Measurements from ENCODE around the gene ZNF254.
A peak's percentile ranks its signal among the peaks of the same experiment; 100 is the strongest.
"Not testable (repeated sequence)": the region's sequence is repeated elsewhere in the genome, so short reads cannot be mapped to it uniquely, and the experiment has no call there.

ZNF254 gene

GRCh38 chr19:24086974-24087595 is at the start of gene ZNF254:
Gene ZNF254, plus strand, starts transcription at chr19:24087187. Its CDS starts 121 bp downstream, at chr19:24087308.
- DNase-seq (ENCODE audit: low read depth in 2 of 2): peak; percentile 41 to 53

GRCh38 chr19:24040621-24041020 is 46.4 kb upstream of the ZNF254 start:
- no peak for DNase-seq (ENCODE audit: low read depth in 2 of 2)

GRCh38 chr19:24041326-24041725 is 45.7 kb upstream of the ZNF254 start:
- not testable (repeated sequence) for DNase-seq (ENCODE audit: low read depth in 2 of 2)

- DNase-seq (ENCODE audit: low read depth in 2 of 2): no peak
Measured at GRCh38 chr19:24046550-24046949, 40.4 kb upstream of the ZNF254 start.

GRCh38 chr19:24048261-24048660 is 38.7 kb upstream of the ZNF254 start:
- DNase-seq (ENCODE audit: low read depth in 2 of 2): no peak

GRCh38 chr19:24049537-24049936 is 37.5 kb upstream of the ZNF254 start:
- no peak for DNase-seq (ENCODE audit: low read depth in 2 of 2)

- DNase-seq (ENCODE audit: low read depth in 2 of 2): no peak
Measured at GRCh38 chr19:24051516-24051915, 35.5 kb upstream of the ZNF254 start.

- no peak for DNase-seq (ENCODE audit: low read depth in 2 of 2)
Measured at GRCh38 chr19:24052811-24053210, 34.2 kb upstream of the ZNF254 start.

- DNase-seq (ENCODE audit: low read depth in 2 of 2): no peak
Measured at GRCh38 chr19:24053601-24054000, 33.4 kb upstream of the ZNF254 start.

- DNase-seq (ENCODE audit: low read depth in 2 of 2): no peak
Measured at GRCh38 chr19:24054044-24054935, 32.7 kb upstream of the ZNF254 start.

- DNase-seq (ENCODE audit: low read depth in 2 of 2): no peak
Measured at GRCh38 chr19:24055548-24055947, 31.4 kb upstream of the ZNF254 start.

- DNase-seq (ENCODE audit: low read depth in 2 of 2): no peak
Measured at GRCh38 chr19:24057144-24057543, 29.8 kb upstream of the ZNF254 start.

GRCh38 chr19:24059563-24060295 is 27.3 kb upstream of the ZNF254 start:
- no peak for DNase-seq (ENCODE audit: low read depth in 2 of 2)

- no peak for DNase-seq (ENCODE audit: low read depth in 2 of 2)
Measured at GRCh38 chr19:24060687-24061356, 26.2 kb upstream of the ZNF254 start.

- DNase-seq (ENCODE audit: low read depth in 2 of 2): no peak
Measured at GRCh38 chr19:24062190-24062589, 24.8 kb upstream of the ZNF254 start.

- DNase-seq (ENCODE audit: low read depth in 2 of 2): no peak
Measured at GRCh38 chr19:24063295-24063694, 23.7 kb upstream of the ZNF254 start.

GRCh38 chr19:24064175-24064574 is 22.8 kb upstream of the ZNF254 start:
- no peak for DNase-seq (ENCODE audit: low read depth in 2 of 2)

- DNase-seq (ENCODE audit: low read depth in 2 of 2): no peak
Measured at GRCh38 chr19:24065243-24065642, 21.7 kb upstream of the ZNF254 start.

GRCh38 chr19:24065865-24066604 is 21.0 kb upstream of the ZNF254 start:
- no peak for DNase-seq (ENCODE audit: low read depth in 2 of 2)

- no peak for DNase-seq (ENCODE audit: low read depth in 2 of 2)
Measured at GRCh38 chr19:24069905-24070657, 16.9 kb upstream of the ZNF254 start.
